Posterior vena cava (tissue), 2 donors: Measurements from ENCODE around the gene TOP3B. TPM values are rescaled to one million over a fixed set of nuclear protein-coding genes. Genes with fewer than 3 reads are reported as not detected.

ENCODE experiments used
- DNase-seq: peaks from one replicate; pipeline ENCODE4 v3.0.0-alpha.2; 2020; ENCODE audit warnings: low spot score
- intact Hi-C, 2 donors: fragments of 100-400 bp; cut with DNase I; formaldehyde crosslinking; loops; one replicate each; pipeline versions ENCODE4 v1.14.1 to v1.14.2; 2022 to 2023
- total RNA-seq, 2 donors: library from RNA; stranded (reverse); fragmentation: NEBNext Ultra II Directional; extraction: Animal tissue kit (Norgen Biotek cat#: 25700); gene quantifications; one replicate each; pipeline ENCODE4 v1.2.1, GENCODE V29; 2021
- donor health status: DM: yes; HTN: yes; CAD: no.
- donor health status: DM: yes; HTN: yes; CAD: no.

TOP3B gene
- total RNA-seq, 2 donors from 2014 or later: 15.2 to 19.3 TPM

DNA sequence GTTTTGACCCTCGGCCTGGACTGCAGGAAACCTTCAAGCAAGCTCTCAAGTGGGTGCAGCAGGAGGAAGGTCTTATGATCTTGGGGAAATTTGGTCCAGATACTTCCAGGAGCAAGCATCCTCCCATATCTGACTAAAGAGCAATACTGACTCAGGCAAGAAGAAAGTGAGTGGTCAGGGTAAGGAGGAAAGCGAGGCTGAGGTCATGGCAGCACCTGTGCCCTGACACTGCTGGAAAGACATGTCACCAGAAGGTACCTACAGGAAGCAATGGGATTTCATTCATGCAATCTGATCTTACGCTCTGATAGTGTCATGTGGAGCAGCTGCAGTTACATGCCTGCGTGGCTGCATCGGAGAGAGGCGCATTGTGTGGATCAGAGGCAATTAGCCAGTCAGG is 6.5 kb upstream of the TOP3B start:
- DNase-seq: peak; percentile 25

DNA sequence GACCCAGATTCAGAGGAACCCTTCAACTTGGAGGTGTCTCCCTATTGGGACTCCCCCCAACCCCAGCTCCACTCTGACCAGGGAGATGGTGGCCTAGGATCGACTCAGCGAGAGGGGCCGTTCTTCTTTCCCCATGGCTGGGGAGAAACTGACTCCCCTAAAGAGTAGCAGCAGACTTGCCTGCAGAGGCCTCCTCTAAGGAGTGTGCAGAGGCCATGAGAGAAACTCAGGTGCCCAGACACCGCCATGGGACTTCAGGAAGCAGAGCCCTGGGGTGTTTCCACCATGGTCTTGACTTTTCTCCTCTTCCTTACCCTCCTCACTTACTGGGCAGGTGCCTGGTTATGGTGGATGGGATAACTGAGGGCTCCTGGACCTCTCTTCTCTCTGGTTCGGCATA is 2.6 kb upstream of the TOP3B start:
- intact Hi-C loops: no loop called here
- DNase-seq: peak; percentile 57

More for the DNA sequence above, 6.5 kb upstream of the TOP3B start:
- intact Hi-C loops: no loop called here

DNA sequence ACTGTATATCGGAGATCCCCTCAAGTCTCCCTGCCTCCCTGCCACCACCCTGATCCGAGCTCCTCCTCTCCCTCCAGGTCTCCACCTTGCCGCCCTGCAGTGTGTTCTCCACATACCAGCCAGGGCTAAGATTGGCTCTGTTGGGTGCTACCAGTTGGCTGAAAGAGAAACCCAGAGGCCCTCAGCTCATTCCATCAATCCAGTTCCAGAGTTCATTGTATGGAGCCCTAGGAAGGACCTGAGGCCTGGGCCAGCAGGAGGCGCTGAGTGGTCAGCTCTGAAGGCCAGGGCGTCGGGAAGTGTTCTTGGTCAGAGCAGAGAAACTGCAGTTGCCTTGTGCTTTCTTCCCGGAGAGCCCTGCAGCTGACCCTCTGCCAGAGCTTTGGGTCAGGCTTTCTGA is 2.2 kb upstream of the TOP3B start:
- peak; percentile 58 for DNase-seq
- intact Hi-C loops: no loop called here

DNA sequence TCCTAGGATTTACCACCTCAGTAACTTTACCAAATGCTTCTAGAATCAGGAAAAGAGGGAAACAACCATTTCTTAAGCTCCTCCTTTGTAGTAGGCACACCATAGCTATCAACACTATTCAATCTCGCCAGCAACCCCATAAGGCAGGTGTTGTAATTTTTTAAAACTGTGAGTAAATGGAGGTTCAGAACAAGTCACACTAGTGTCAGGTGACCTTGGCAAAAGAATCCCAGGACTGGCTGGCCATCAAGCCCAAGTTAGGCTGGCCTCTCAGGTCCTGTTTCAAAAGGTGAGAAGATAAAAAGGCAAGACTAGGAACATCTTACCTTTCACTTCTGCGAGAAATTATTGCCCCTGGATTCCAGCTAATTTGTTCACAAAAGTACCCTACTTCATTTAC is 713 bp downstream of the TOP3B start:
- no peak for DNase-seq
- intact Hi-C loops: no loop called here

DNA sequence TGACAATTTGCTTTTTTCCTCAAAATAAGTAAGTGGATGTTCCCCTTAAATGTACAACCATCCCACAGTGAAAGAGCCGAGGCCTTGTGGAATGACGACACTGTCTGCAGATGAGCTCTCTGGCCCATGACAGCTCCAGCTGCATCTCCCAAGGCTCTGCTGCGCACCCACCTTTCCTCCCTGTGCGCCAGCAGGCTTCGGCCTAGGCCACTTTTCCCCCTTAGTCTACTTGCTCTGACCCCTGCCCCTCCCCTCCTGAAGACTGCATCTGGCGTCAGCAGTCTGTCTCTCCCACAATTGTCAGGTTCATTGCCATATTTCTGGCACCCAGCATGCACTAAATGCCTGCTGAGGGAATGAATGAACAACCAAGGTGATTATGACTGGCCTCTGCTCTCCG is 2.0 kb downstream of the TOP3B start:
- intact Hi-C loops: no loop called here
- DNase-seq: peak; percentile 50

- intact Hi-C loops: no loop called here
- DNase-seq: peak; percentile 25
These were observed 3.8 kb downstream of the TOP3B start for GRCh38 chr22:21978564-21979386.

DNA sequence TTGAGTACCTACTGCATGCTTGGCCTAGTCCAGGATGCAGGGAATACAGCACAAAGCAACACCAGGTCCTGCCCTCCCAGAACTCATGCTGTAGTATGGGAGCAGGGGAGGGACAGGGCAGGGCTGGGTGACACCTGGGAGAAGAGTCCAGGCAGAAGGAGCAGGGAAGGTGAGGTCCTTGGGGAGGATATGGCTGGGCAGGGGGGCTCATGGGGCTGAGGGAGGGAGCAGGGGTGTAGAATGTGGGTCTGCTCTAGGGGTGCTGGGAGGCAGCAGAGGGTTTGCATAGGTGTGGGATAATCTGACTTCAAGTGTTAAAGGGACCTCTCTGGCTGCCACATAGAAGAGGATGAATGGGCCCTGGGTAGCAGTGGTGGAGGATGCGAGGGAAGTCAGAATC is 4.8 kb downstream of the TOP3B start:
- peak; percentile 62 for DNase-seq
- intact Hi-C loops: no loop called here

DNA sequence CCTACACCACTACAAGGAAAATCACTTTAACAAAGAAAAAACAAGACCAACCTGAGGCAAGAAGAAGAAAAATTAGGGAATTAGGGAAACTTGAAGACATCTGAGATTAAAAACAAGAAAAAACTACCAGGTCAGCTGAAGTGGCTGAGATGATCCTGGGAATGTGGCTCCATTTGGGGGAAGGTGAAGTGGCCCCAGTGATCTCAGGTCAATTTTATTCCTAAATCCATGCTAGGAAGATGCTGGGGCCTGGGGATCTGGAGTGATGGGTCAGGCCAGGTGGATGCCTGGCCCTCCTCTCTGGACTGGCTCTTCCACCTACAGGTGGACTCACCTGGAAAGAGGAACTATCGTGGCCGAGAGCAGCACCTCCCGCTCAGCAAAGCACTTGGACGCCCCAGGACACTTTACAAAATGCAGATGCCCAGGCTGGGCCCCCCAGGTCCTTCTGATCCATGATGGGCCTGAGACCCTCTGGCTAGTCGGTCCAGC is 6.7 kb downstream of the TOP3B start:
- intact Hi-C loops: no loop called here
- no peak for DNase-seq

GRCh38 chr22:21975273-21975672 is 7.3 kb downstream of the TOP3B start:
- intact Hi-C loops: no loop called here
- no peak for DNase-seq

GRCh38 chr22:21974058-21974649 is 8.4 kb downstream of the TOP3B start:
- intact Hi-C loops: loop anchor here in 1 of 2 donors (5.0 kb wide), 1 partner anchor 1443 kb away; no protein-coding TSS in a partner anchor

DNA sequence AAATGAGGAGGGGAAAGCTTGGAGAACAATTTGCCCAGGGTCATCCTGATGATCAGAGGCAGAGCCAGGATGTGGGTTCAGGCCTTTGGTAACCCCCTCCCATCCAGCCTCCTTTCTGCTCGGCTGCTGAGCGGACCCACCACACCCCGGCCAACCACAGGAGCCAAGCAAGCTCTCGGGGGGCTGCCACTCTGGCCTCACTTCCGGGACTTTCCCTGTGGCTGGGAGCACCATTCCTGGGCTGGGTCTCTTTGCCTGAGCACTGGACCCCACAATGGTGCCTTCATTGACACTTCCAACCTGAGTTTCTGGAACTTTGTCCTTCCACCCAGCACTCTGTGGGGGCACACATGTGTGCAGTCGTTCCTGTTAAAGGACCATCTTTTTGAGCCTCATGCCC is 9.8 kb downstream of the TOP3B start:
- no peak for DNase-seq
- intact Hi-C loops: loop anchor here in 1 of 2 donors (5.0 kb wide), 1 partner anchor 1444 kb away; no protein-coding TSS in a partner anchor

More at GRCh38 chr22:21974058-21974649, 8.4 kb downstream of the TOP3B start:
- no peak for DNase-seq

DNA sequence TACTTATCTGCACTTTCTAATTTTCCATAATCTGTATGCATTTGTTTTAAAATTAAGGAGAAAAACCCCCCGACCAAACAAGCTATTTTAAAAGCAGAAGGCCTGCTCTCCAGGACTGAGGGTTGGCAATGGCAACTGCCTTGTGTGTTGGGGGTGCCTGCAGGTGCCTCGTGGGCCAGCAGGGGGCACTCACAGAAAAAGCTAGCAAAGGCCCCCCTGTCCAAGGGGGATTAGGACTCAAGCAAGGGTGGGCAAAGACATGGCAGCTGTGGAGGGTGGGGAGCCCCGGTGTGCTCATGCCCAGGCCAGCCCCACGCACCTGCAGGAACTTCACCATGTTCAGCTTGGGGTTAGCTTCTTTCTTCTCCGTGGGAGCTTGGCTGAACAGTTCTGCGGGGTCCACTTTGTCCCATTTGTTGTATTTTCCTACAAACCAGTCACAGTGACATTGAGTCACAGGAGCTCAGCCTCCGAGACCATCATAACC is 10.3 kb downstream of the TOP3B start:
- intact Hi-C loops: loop anchor here in 1 of 2 donors (5.0 kb wide), 1 partner anchor 1445 kb away; no protein-coding TSS in a partner anchor
- DNase-seq: no peak

GRCh38 chr22:21971858-21972275 is 10.7 kb downstream of the TOP3B start:
- intact Hi-C loops: loop anchor here in 1 of 2 donors (5.0 kb wide), 1 partner anchor 1445 kb away; no protein-coding TSS in a partner anchor
- DNase-seq: no peak

DNA sequence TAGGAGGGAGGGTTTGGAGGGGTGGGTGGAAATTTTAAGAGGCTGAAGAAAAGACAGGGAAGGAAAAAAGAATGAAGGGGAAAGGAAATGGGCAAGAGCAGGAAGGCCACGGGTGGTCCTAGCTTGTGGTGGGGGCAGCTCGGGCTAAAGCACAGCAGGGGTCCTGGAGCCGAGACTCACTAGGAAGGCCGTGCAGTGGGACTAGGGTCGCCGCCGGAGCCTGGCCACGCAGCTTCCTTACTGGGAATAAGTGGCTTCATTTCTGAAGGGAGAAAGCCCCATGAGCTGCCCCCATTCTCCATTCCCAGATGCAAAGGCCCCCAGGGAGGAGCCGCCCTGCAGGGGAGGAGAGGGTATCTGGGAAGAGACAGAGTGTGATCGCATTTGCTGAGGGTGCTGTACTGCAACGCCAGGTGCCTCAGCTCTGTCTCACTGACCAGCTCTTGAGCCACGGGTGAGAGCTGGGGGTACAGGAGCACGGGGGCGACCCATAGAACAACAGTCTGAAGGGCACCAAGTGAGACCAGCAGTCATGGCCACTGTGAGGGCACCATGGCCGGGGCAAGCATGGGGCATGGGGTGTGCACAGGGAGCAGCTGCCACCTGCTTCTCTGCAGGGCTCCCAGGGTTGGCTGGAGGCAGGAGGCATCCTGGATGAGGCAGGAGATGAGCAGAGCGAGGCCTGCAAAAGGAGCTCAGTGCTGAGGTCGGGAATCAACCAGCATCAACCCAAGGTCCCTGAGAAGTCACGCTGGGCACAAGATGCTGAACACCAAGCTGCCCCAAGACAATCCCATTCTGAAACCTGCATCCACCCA is 11.6 kb downstream of the TOP3B start:
- intact Hi-C loops: loop anchor here in 1 of 2 donors (5.0 kb wide), 1 partner anchor 1446 kb away; no protein-coding TSS in a partner anchor
- DNase-seq: no peak

GRCh38 chr22:21970037-21970799 is 12.4 kb downstream of the TOP3B start:
- intact Hi-C loops: loop anchor here in 1 of 2 donors (5.0 kb wide), 1 partner anchor 1447 kb away; no protein-coding TSS in a partner anchor
- no peak for DNase-seq

GRCh38 chr22:21968452-21969129 is 14.0 kb downstream of the TOP3B start:
- intact Hi-C loops: no loop called here
- DNase-seq: no peak

GRCh38 chr22:21967693-21968271 is 14.8 kb downstream of the TOP3B start:
- no peak for DNase-seq
- intact Hi-C loops: no loop called here
